Endodermal cell (in vitro differentiated cells): ENCODE data around the gene JARID2. TPM values are rescaled to one million over a fixed set of nuclear protein-coding genes. Genes with fewer than 3 reads are reported as not detected.
A peak's percentile ranks its signal among the peaks of the same experiment; 100 is the strongest.

Experiments
- DNase-seq: peaks from one replicate; pipeline ENCODE4 v3.0.0-alpha.2; 2017
- H3K27ac ChIP-seq: 2 replicates; pipeline ENCODE4 v1.5.1; 2013; ENCODE audit warnings: mild to moderate bottlenecking, low read depth, low read length, moderate library complexity
- H3K27me3 ChIP-seq: 2 replicates; pipeline ENCODE4 v1.6.1; 2013; ENCODE audit warnings: mild to moderate bottlenecking, low read length, moderate library complexity; ENCODE audit not compliant: insufficient read depth, control insufficient read depth, poor library complexity, severe bottlenecking
- H3K36me3 ChIP-seq: 2 replicates; pipeline ENCODE4 v1.7.0; 2013; ENCODE audit warnings: mild to moderate bottlenecking, low read length, moderate library complexity; ENCODE audit not compliant: control insufficient read depth, insufficient read depth
- H3K4me1 ChIP-seq: one replicate; pipeline ENCODE4 v1.7.0; 2013; ENCODE audit warnings: low read length; ENCODE audit not compliant: control insufficient read depth, insufficient read depth
- H3K4me3 ChIP-seq: 2 replicates; pipeline ENCODE4 v1.5.1; 2013; ENCODE audit warnings: mild to moderate bottlenecking, low read length, moderate library complexity
- H3K9ac ChIP-seq: 2 replicates; pipeline ENCODE4 v1.6.1; 2013; ENCODE audit warnings: mild to moderate bottlenecking, low read length, moderate library complexity; ENCODE audit not compliant: poor library complexity, severe bottlenecking; ENCODE audit errors: extremely low read depth
- H3K9me3 ChIP-seq: 2 replicates; pipeline ENCODE4 v1.6.1; 2013; ENCODE audit warnings: mild to moderate bottlenecking, low read length, moderate library complexity; ENCODE audit not compliant: control insufficient read depth
- H3K27ac Mint-ChIP-seq: 2 replicates; pipeline ENCODE4 v1.8.0; 2020; ENCODE audit warnings: mixed read lengths
- H3K27me3 Mint-ChIP-seq: 2 replicates; pipeline ENCODE4 v1.8.0; 2021; ENCODE audit warnings: mild to moderate bottlenecking, mixed read lengths; ENCODE audit not compliant: insufficient read depth
- H3K36me3 Mint-ChIP-seq: 2 replicates; pipeline ENCODE4 v1.8.0; 2020; ENCODE audit warnings: low read depth, mixed read lengths
- H3K4me1 Mint-ChIP-seq: 2 replicates; pipeline ENCODE4 v1.8.0; 2020; ENCODE audit warnings: mixed read lengths
- H3K4me3 Mint-ChIP-seq: 2 replicates; pipeline ENCODE4 v1.8.0; 2020; ENCODE audit warnings: mild to moderate bottlenecking, moderate library complexity, mixed read lengths
- H3K9me3 Mint-ChIP-seq: 2 replicates; pipeline ENCODE4 v1.8.0; 2020; ENCODE audit warnings: mild to moderate bottlenecking, mixed read lengths
- WGBS, 2 experiments: methylation state at CpG; one replicate each; pipeline versions ENCODE4 v1.1.5 to v1.1.7; 2013; ENCODE audit warnings: missing lambda C conversion rate in 2 of 2, mixed read lengths in 1 of 2; ENCODE audit not compliant: insufficient coverage in 1 of 2, insufficient read length in 1 of 2; 5-methylcytosine and 5-hydroxymethylcytosine counted together
- total RNA-seq, 2 donors: library from RNA; stranded (reverse); fragmentation: NEBNext Ultra II Directional in 1 of 2; extraction: Animal tissue kit (Norgen Biotek cat#: 25700) in 1 of 2; gene quantifications; 2 replicates in 1 of 2; 3 replicates in 1 of 2; pipeline ENCODE4 v1.2.1, GENCODE V29; 2021
- TF ChIP-seq, protein P1 (sequence below): fragments of 200-600 bp; sonication (generic); conservative IDR thresholded peaks from 2 replicates; pipeline ENCODE4 v1.5.0; 2021; ENCODE audit warnings: antibody characterized with exemption, mild to moderate bottlenecking

The JARID2 gene
- total RNA-seq, 2 donors from 2014 or later, result 42.5 to 77.0 TPM

DNA sequence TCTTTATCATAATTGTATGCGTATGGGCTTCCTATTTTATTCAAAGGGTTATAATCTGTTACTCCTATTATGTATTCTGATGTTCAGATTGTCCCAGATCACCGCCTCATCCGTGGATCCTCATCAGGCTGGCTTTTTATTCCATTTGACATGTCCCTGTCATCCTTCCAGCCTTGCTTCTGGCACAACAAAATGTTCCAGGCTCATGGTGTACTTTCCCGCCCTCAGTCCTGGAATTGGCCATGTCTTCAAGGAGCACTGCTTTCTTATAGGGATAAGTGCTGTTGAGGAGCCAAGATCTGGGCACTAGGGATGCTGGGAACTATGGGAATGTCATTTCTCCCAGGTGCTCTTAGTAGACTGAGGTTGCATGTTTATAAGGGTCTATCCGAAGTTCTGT, 207.8 kb downstream of the JARID2 start:
- H3K4me3 ChIP-seq, result no peak overlapping the region
- Mint-ChIP-seq H3K9me3 (no peaks in the 10 kb centered on the region), H3K36me3 (peaks cover 32% of the 10 kb centered on the region), H3K27ac (no peak overlapping the region), H3K4me3 (no peak overlapping the region), H3K27me3 (peaks cover 14% of the 10 kb centered on the region), H3K4me1 (peaks cover 44% of the 10 kb centered on the region)
- no peak overlapping the region for H3K9ac ChIP-seq
- no peaks in the 10 kb centered on the region for H3K27me3 ChIP-seq
- TF ChIP-seq, protein P1, sequence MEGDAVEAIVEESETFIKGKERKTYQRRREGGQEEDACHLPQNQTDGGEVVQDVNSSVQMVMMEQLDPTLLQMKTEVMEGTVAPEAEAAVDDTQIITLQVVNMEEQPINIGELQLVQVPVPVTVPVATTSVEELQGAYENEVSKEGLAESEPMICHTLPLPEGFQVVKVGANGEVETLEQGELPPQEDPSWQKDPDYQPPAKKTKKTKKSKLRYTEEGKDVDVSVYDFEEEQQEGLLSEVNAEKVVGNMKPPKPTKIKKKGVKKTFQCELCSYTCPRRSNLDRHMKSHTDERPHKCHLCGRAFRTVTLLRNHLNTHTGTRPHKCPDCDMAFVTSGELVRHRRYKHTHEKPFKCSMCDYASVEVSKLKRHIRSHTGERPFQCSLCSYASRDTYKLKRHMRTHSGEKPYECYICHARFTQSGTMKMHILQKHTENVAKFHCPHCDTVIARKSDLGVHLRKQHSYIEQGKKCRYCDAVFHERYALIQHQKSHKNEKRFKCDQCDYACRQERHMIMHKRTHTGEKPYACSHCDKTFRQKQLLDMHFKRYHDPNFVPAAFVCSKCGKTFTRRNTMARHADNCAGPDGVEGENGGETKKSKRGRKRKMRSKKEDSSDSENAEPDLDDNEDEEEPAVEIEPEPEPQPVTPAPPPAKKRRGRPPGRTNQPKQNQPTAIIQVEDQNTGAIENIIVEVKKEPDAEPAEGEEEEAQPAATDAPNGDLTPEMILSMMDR, result no peak
- peaks cover 22% of the 10 kb centered on the region for H3K4me1 ChIP-seq
- 91 to 95% methylated on average over 3 to 5 of the region's 5 CpGs for WGBS, 2 experiments
- peak; percentile 19 for DNase-seq
- H3K9me3 ChIP-seq, result no peaks in the 10 kb centered on the region
- H3K36me3 ChIP-seq, result peaks cover 36% of the 10 kb centered on the region
- H3K27ac ChIP-seq, result no peak overlapping the region

DNA sequence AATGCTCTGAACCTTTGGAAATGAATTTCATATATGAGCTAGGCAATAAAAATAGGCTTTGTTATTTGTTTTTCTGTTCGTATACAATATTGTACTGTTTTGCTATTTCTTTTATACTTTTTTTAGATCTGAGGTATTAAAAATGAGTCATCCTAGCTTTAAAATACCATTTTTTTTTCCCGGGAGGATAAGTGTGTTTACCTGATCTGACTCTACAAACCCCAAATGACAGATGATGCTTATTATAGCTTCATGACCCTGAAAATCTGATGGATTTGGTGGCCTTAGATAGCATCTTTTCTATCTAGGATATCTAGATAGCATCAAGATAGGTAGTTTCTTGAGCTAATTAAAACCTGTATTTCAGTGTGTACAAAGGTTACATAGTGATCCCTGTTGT, 210.6 kb downstream of the JARID2 start:
- Histone ChIP-seq H3K27me3 (no peaks in the 10 kb centered on the region), H3K4me3 (no peak overlapping the region), H3K9ac (no peak overlapping the region), H3K4me1 (peaks cover 19% of the 10 kb centered on the region), H3K9me3 (no peaks in the 10 kb centered on the region), H3K36me3 (peaks cover 36% of the 10 kb centered on the region), H3K27ac (no peak overlapping the region)
- peaks cover 26% of the 10 kb centered on the region for H3K36me3 Mint-ChIP-seq
- no peaks in the 10 kb centered on the region for H3K9me3 Mint-ChIP-seq
- H3K27ac Mint-ChIP-seq, result no peak overlapping the region
- H3K4me1 Mint-ChIP-seq, result peaks cover 56% of the 10 kb centered on the region
- no peak for DNase-seq
- TF ChIP-seq, protein P1, result no peak
- whole genome bisulfite sequencing, 2 experiments, result 93 to 100% methylated on average over 1 of the region's 2 CpGs
- peaks cover 27% of the 10 kb centered on the region for H3K27me3 Mint-ChIP-seq
- no peak overlapping the region for H3K4me3 Mint-ChIP-seq

GRCh38 chr6:15457121-15457650, 211.3 kb downstream of the JARID2 start:
- H3K9me3 Mint-ChIP-seq, result no peaks in the 10 kb centered on the region
- Histone ChIP-seq H3K27ac (no peak overlapping the region), H3K9me3 (no peaks in the 10 kb centered on the region), H3K27me3 (no peaks in the 10 kb centered on the region), H3K4me3 (no peak overlapping the region), H3K9ac (no peak overlapping the region), H3K36me3 (peaks cover 33% of the 10 kb centered on the region), H3K4me1 (peaks cover 26% of the 10 kb centered on the region)
- DNase-seq, result peak; percentile 23
- TF ChIP-seq, protein P1, result no peak
- H3K4me1 Mint-ChIP-seq, result peaks cover 55% of the 10 kb centered on the region
- no peak overlapping the region for H3K27ac Mint-ChIP-seq
- peaks cover 23% of the 10 kb centered on the region for H3K36me3 Mint-ChIP-seq
- 59 to 65% methylated on average over 2 to 4 of the region's 4 CpGs for WGBS, 2 experiments
- no peak overlapping the region for H3K4me3 Mint-ChIP-seq
- H3K27me3 Mint-ChIP-seq, result peaks cover 33% of the 10 kb centered on the region
